ENCODE results near the gene THBS1. TPM values are rescaled to one million over a fixed set of nuclear protein-coding genes. Genes with fewer than 3 reads are reported as not detected.

THBS1 gene
- total RNA-seq, 2 experiments from 2014 or later: 0.02 to 0.20 TPM

DNA sequence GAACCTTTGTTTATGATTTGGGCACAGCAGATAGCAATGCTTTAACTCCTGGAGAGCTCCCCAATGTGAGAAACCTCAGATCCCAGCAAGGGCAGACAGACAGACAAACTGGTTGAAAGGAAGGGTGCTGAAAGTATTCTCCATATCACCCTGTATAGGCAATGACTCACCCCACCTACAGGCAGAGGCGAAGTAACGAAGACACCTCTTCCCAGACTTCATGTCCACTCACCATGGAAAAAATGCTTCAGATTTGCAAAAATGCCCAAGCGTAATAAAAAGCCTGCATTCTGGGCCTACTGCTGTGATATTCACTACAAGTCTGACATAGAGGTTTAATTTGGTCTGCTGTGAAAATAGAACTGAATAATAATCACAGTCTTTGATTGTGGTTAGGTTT is 50.5 kb downstream of the THBS1 start:
- Mint-ChIP-seq H3K27ac (no peak overlapping the region), H3K9me3 (peaks cover 4% of the 10 kb centered on the region), H3K4me1 (ENCODE audit: low read depth) (peaks cover 29% of the 10 kb centered on the region), H3K4me3 (no peak overlapping the region), H3K27me3 (ENCODE audit: low read depth) (no peaks in the 10 kb centered on the region), H3K36me3 (ENCODE audit: low read depth) (no peaks in the 10 kb centered on the region)
- CTCF ChIA-PET: interaction anchor here (0.6 to 2.0 kb wide), 2 partner anchors 17 to 125 kb away, joined by 4 to 6 read pairs; no protein-coding TSS in a partner anchor
- intact Hi-C loops (cut with micrococcal nuclease): loop anchor here (1.0 to 2.0 kb wide), 2 partner anchors 8 to 49 kb away; no protein-coding TSS in a partner anchor
- no peak for DNase-seq

DNA sequence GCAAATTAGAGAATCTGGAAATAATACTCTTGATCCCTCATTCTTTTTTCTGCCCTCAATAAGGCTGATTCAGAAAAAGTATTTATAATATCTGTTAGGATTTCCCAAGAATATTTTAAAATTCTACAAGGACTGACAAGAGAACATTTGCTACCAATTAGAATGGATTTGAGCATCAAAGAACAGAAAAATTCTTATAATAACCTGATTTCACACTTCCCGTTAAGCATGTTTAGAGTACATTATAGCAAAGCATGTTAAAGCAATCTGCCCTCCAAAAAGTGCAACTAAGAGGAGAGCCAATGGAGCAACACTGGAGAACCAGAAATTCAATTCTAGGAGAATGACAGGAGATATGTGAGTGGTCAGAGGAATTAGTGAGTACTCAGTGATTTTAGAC is 57.2 kb downstream of the THBS1 start:
- intact Hi-C loops (cut with micrococcal nuclease): no loop called here
- H3K9me3 Mint-ChIP-seq: no peaks in the 10 kb centered on the region
- peaks cover 8% of the 10 kb centered on the region for H3K4me1 Mint-ChIP-seq (ENCODE audit: low read depth)
- CTCF ChIA-PET: no interaction called here
- H3K36me3 Mint-ChIP-seq (ENCODE audit: low read depth): no peaks in the 10 kb centered on the region
- H3K27me3 Mint-ChIP-seq (ENCODE audit: low read depth): peaks cover 1% of the 10 kb centered on the region
- DNase-seq: no peak
- no peak overlapping the region for H3K4me3 Mint-ChIP-seq
- H3K27ac Mint-ChIP-seq: no peak overlapping the region

DNA sequence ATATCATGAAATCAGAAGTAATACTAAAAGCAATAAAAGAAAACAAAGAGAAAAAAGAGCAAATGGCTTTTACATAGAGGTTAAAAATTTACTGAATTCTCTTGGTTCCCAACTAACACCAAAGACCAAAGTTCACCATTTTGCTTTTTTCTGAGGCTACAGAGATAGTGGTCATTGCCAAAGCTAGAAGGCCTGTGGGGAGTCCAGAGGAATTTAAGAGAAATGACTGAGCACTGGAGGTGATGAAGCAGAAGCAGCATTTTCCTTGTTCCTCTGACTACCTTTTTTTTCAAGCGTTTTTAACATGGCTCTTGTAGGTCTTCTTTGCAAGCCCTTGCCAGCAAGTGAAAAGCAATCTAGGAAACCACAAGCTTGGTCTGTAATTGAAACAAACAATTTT is 58.2 kb downstream of the THBS1 start:
- peaks cover 15% of the 10 kb centered on the region for H3K4me1 Mint-ChIP-seq (ENCODE audit: low read depth)
- no peaks in the 10 kb centered on the region for H3K36me3 Mint-ChIP-seq (ENCODE audit: low read depth)
- no peak for DNase-seq
- intact Hi-C loops (cut with micrococcal nuclease): no loop called here
- no peak overlapping the region for H3K4me3 Mint-ChIP-seq
- H3K27ac Mint-ChIP-seq: no peak overlapping the region
- peaks cover 1% of the 10 kb centered on the region for H3K27me3 Mint-ChIP-seq (ENCODE audit: low read depth)
- H3K9me3 Mint-ChIP-seq: no peaks in the 10 kb centered on the region
- CTCF ChIA-PET: no interaction called here

- CTCF ChIA-PET: no interaction called here
- H3K4me1 Mint-ChIP-seq (ENCODE audit: low read depth): peaks cover 20% of the 10 kb centered on the region
- no peaks in the 10 kb centered on the region for H3K9me3 Mint-ChIP-seq
- intact Hi-C loops (cut with micrococcal nuclease): no loop called here
- no peak for DNase-seq
- H3K27me3 Mint-ChIP-seq (ENCODE audit: low read depth): peaks cover 1% of the 10 kb centered on the region
- H3K36me3 Mint-ChIP-seq (ENCODE audit: low read depth): no peaks in the 10 kb centered on the region
- H3K27ac Mint-ChIP-seq: no peak overlapping the region
- H3K4me3 Mint-ChIP-seq: no peak overlapping the region
Observed at GRCh38 chr15:39640665-39641064, 59.8 kb downstream of the THBS1 start.

- no peak overlapping the region for H3K4me3 Mint-ChIP-seq
- H3K27ac Mint-ChIP-seq: no peak overlapping the region
- intact Hi-C loops (cut with micrococcal nuclease): no loop called here
- peaks cover 1% of the 10 kb centered on the region for H3K27me3 Mint-ChIP-seq (ENCODE audit: low read depth)
- DNase-seq: no peak
- H3K9me3 Mint-ChIP-seq: no peaks in the 10 kb centered on the region
- CTCF ChIA-PET: interaction anchor here (1.3 kb wide), 1 partner anchor 116 kb away, joined by 5 read pairs; no protein-coding TSS in a partner anchor
- no peaks in the 10 kb centered on the region for H3K36me3 Mint-ChIP-seq (ENCODE audit: low read depth)
- peaks cover 20% of the 10 kb centered on the region for H3K4me1 Mint-ChIP-seq (ENCODE audit: low read depth)
Observed at GRCh38 chr15:39641191-39641889, 60.5 kb downstream of the THBS1 start.

DNA sequence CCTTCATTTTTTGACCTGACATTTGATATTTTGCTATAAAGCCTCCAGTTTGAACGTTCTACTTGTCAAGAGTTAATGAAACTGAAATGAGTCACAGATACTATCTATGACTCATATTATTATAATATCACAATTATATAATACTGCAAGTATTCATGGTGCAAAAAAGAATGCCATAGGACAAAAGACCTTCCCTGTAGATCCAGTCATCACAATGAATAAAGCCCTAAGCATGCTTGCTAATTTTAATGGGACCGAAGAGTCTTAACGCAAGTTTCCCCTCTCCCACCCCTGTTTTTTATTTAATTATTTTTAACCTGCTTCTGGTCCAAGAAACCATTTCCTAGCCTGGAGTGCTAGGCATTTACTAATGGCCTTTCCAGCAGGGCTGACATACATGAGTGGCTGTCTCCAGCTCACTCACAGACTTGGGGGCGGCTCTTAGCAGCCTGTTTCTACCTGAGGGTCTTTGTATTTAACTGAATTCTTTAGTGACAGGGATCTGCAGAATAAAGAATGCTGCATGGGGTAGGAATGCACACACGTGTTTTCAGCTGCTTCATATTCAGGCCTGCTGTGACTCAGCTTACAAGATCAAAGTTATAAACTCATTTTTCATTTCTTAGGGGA is 61.2 kb downstream of the THBS1 start:
- H3K4me3 Mint-ChIP-seq: no peak overlapping the region
- H3K27ac Mint-ChIP-seq: no peak overlapping the region
- H3K9me3 Mint-ChIP-seq: no peaks in the 10 kb centered on the region
- no peak for DNase-seq
- H3K27me3 Mint-ChIP-seq (ENCODE audit: low read depth): peaks cover 1% of the 10 kb centered on the region
- no peaks in the 10 kb centered on the region for H3K36me3 Mint-ChIP-seq (ENCODE audit: low read depth)
- CTCF ChIA-PET: interaction anchor here (1.3 kb wide), 1 partner anchor 115 kb away, joined by 5 read pairs; no protein-coding TSS in a partner anchor
- intact Hi-C loops (cut with micrococcal nuclease): loop anchor here (2.0 kb wide), 2 partner anchors 13 to 215 kb away; no protein-coding TSS in a partner anchor
- peaks cover 20% of the 10 kb centered on the region for H3K4me1 Mint-ChIP-seq (ENCODE audit: low read depth)

DNA sequence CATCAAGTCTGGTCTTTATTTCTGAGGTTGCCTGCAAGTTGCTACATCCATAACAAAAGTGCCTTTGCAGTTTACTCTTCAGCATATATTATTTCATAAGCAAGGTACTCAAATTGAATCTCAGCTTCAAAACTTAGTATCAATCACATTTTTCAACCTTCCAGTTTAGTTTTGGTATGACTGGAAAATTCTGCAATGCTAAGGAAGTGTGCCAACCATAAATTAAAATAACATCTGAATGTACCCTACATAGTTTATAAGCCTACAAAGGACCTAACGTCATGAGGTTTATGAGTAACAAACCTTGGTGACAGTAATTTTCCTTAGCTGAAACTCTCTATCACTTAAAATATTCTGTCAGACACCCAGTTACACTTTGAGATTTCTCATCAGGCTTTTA is 62.8 kb downstream of the THBS1 start:
- H3K4me3 Mint-ChIP-seq: no peak overlapping the region

GRCh38 chr15:39644136-39644535 is 63.3 kb downstream of the THBS1 start:
- CTCF ChIA-PET: interaction anchor here (0.6 to 0.7 kb wide), 2 partner anchors 204 to 278 kb away, joined by 4 to 5 read pairs; no protein-coding TSS in a partner anchor
- Mint-ChIP-seq H3K4me3 (no peak overlapping the region), H3K4me1 (ENCODE audit: low read depth) (peaks cover 20% of the 10 kb centered on the region), H3K36me3 (ENCODE audit: low read depth) (no peaks in the 10 kb centered on the region), H3K27me3 (ENCODE audit: low read depth) (peaks cover 1% of the 10 kb centered on the region), H3K27ac (no peak overlapping the region), H3K9me3 (no peaks in the 10 kb centered on the region)
- DNase-seq: no peak
- intact Hi-C loops (cut with micrococcal nuclease): no loop called here

More for the DNA sequence above, 62.8 kb downstream of the THBS1 start:
- CTCF ChIA-PET: interaction anchor here (0.6 to 0.7 kb wide), 2 partner anchors 203 to 279 kb away, joined by 4 to 5 read pairs; no protein-coding TSS in a partner anchor
- H3K4me1 Mint-ChIP-seq (ENCODE audit: low read depth): peaks cover 20% of the 10 kb centered on the region
- H3K27ac Mint-ChIP-seq: no peak overlapping the region
- DNase-seq: no peak
- no peaks in the 10 kb centered on the region for H3K36me3 Mint-ChIP-seq (ENCODE audit: low read depth)
- H3K27me3 Mint-ChIP-seq (ENCODE audit: low read depth): peaks cover 1% of the 10 kb centered on the region
- H3K9me3 Mint-ChIP-seq: no peaks in the 10 kb centered on the region
- intact Hi-C loops (cut with micrococcal nuclease): loop anchor here (2.0 kb wide), 2 partner anchors 15 to 217 kb away; no protein-coding TSS in a partner anchor

GRCh38 chr15:39645138-39645975 is 64.5 kb downstream of the THBS1 start:
- H3K4me1 Mint-ChIP-seq (ENCODE audit: low read depth): peaks cover 20% of the 10 kb centered on the region
- no peak overlapping the region for H3K4me3 Mint-ChIP-seq
- no peak overlapping the region for H3K27ac Mint-ChIP-seq
- H3K9me3 Mint-ChIP-seq: no peaks in the 10 kb centered on the region
- no peaks in the 10 kb centered on the region for H3K36me3 Mint-ChIP-seq (ENCODE audit: low read depth)
- DNase-seq: no peak
- CTCF ChIA-PET: interaction anchor here (0.6 to 1.4 kb wide), 2 partner anchors 113 to 362 kb away, joined by 3 read pairs; no protein-coding TSS in a partner anchor
- intact Hi-C loops (cut with micrococcal nuclease): no loop called here
- H3K27me3 Mint-ChIP-seq (ENCODE audit: low read depth): peaks cover under 1% of the 10 kb centered on the region

DNA sequence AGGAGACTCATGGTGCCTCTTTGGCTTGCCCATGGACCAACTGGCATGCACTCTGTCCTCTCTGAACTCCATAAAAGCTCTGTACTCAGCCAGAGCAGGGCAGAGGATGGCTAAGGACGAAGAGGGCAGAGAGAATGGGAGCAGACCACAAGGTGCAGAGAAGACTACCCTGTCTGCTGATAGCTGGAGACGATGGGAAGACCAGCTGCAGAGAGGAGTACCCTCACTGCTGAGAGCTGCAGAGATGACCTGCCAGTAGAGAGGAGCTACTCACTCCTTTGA is 65.0 kb downstream of the THBS1 start:
- peaks cover 20% of the 10 kb centered on the region for H3K4me1 Mint-ChIP-seq (ENCODE audit: low read depth)
- CTCF ChIA-PET: interaction anchor here (0.5 to 1.4 kb wide), 2 partner anchors 112 to 138 kb away, joined by 3 read pairs; no protein-coding TSS in a partner anchor

GRCh38 chr15:39646425-39646824 is 65.5 kb downstream of the THBS1 start:
- H3K4me3 Mint-ChIP-seq: no peak overlapping the region
- no peaks in the 10 kb centered on the region for H3K36me3 Mint-ChIP-seq (ENCODE audit: low read depth)
- CTCF ChIA-PET: interaction anchor here (0.5 to 0.7 kb wide), 2 partner anchors 34 to 137 kb away, joined by 3 to 7 read pairs; no protein-coding TSS in a partner anchor
- H3K27me3 Mint-ChIP-seq (ENCODE audit: low read depth): peaks cover 5% of the 10 kb centered on the region
- H3K27ac Mint-ChIP-seq: no peak overlapping the region
- DNase-seq: no peak
- intact Hi-C loops (cut with micrococcal nuclease): no loop called here
- peaks cover 19% of the 10 kb centered on the region for H3K4me1 Mint-ChIP-seq (ENCODE audit: low read depth)
- no peaks in the 10 kb centered on the region for H3K9me3 Mint-ChIP-seq

More for the DNA sequence above, 65.0 kb downstream of the THBS1 start:
- no peaks in the 10 kb centered on the region for H3K36me3 Mint-ChIP-seq (ENCODE audit: low read depth)
- peaks cover 5% of the 10 kb centered on the region for H3K27me3 Mint-ChIP-seq (ENCODE audit: low read depth)
- no peaks in the 10 kb centered on the region for H3K9me3 Mint-ChIP-seq
- DNase-seq: no peak
- no peak overlapping the region for H3K4me3 Mint-ChIP-seq
- H3K27ac Mint-ChIP-seq: no peak overlapping the region
- intact Hi-C loops (cut with micrococcal nuclease): no loop called here

Data from activated naive CD4-positive, alpha-beta T cell treated with anti-CD3 and anti-CD28 coated beads for 36 hours (primary cell).